HG02970 (cell line): ENCODE measurements around the gene NR5A2.

Experiments
- ATAC-seq: cut with Tn5 transposase; IDR thresholded peaks from one replicate; pipeline ENCODE4 v1.9.1; 2021; ENCODE audit warnings: mild to moderate bottlenecking, moderate library complexity, moderate number of reproducible peaks; ENCODE audit not compliant: unreplicated experiment, low FRiP score

Gene NR5A2

DNA sequence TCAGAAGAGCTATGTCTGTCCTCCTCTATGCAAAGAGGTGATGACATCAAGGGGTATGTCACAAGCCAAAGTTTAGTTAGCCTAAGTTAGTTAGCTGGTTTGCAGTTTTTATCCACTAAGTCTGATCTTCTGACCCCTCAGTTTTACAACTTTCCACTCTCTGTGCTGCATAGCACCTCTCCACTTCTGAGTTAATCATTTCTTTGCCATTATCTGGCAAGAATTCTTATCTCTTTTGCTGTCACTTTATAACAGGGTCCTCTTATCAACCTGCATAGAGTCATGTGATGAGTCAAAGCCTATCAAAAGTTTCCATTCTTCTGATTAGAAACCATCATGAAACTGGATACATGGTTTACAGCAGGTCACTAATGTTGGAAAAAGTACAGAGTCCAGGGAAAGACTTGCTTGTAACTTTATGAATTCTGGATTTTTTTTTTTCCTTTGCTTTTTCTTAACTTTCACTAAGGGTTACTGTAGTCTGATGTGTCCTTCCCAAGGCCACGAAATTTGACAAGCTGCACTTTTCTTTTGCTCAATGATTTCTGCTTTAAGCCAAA, at the start of gene NR5A2:
NR5A2 (plus strand) TSS at position 447 of the 560 bp plus-strand sequence. CDS start 138 bp downstream, outside the sequence.
- no peak for ATAC-seq

DNA sequence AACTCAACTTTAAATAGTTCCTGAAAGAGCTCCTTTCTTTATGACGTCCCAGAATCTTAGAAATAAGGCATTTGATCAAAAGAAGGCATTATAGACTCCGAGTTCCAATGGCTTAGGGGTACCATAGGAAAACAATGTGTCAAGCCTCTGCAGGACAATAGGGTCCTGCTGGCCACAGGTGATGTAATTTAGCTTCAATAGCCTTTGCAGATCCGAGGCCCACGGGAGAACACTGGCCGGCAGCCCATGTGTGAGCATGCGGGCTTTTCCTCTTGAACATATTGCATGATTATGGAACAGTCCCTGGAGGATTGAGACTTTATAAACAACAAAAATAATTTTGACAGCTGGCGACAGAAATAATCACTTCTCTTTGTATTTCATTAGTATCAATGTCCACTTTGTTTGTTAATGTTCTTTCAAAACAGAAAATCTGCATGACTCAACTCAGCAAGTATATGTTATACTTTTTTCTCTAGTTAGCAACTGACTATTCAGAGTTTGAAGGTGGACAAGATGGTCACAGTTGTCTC, 49.0 kb upstream of the NR5A2 start:
- no peak for ATAC-seq

DNA sequence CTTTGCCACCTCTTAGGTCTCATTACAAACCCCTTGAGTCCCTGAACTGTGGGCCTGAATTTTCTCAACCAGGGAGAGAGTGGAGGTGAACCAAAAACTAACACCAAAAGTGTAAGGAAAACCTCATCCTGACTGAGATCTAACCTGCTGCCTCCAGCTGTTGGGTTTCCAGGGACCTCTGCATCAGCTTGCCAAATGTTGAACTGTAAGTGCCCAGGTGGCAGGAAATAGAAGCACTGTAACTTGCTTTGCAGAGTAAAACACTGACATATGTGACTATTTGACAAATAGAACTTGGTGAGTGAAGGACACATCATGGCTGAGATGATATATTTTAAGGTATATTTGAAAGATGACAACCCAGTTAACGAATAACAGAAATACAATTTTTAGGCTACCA, 48.4 kb upstream of the NR5A2 start:
- ATAC-seq: no peak

DNA sequence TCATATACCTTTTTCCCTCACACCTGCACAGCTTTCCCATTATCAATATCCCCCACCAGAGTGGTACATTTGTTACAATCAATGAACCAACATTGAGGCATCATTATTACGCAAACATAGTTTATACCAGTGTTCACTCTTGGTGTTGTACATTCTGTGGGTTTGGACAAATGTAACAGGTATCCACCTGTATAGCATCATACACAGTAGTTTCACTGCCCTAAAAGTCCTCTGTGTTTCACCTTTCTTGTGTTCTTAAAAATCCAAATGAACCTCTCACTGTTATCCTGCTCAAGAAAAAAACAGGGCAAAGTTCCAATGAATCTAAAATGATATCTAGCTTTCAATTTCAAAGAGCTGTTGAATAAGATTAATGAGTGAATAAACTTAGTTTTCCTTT, 45.9 kb upstream of the NR5A2 start:
- ATAC-seq: no peak

DNA sequence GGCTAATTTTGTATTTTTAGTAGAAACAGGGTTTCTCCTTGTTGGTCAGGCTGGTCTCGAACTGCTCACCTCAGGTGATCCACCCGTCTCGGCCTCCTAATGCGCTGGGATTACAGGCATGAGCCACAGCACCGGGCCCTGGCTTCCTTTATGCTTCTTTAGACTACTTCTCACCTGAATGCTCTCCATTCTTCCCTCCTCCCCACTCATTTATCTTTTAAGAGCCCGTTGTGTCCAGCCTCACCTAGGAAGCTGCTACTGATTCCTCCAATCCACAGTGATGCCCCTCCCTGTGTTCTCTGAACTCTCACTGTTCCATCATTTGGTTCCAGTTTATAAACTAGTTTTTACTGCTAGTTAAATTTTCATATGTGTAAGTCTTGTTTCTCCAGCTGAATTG, 44.9 kb upstream of the NR5A2 start:
- no peak for ATAC-seq

DNA sequence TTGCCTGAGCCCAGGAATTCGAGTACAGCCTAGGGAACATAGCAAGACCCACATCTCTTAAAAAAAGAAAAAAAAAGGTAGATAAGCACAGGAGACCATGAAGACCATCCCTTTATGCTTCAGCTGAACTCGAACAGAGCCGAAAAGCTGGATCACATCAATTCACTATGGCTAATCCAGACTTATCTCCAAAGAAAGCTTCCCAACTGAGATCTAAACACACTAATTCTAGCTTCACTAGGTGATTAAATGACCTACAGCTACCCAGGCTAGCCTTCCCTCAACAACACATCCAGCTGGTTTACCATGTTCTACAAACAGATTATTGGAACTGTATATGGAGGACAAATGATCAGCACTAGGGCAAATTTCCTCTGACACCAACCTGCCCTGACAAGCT, 44.0 kb upstream of the NR5A2 start:
- ATAC-seq: no peak

DNA sequence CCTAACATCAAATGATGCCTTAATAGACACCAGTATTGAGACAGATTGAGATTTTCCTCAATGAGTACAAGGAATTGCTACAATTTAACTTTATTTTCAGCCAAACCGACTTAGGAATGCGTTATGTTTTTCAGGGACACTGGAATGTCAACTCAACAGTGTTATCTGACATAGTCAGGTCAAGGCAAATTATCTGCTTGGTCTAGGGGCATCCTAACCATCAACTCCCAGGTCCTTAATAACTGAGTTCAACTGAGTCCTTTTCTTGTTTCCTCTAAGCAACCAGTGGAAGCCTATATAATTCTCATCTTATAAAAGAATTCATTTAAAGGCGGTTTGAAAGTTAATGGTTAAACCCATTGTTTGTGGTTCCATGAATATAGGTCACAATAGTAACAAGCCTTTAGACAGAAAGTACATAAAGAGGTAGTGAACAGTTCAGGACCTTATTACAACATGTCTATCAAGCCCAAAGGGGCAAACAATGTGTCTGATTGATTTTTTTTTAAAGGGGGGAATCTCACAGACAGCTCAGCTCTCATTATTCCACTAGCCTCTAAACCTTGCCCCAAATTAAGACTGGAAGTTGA, 32.3 kb upstream of the NR5A2 start:
- ATAC-seq: no peak

DNA sequence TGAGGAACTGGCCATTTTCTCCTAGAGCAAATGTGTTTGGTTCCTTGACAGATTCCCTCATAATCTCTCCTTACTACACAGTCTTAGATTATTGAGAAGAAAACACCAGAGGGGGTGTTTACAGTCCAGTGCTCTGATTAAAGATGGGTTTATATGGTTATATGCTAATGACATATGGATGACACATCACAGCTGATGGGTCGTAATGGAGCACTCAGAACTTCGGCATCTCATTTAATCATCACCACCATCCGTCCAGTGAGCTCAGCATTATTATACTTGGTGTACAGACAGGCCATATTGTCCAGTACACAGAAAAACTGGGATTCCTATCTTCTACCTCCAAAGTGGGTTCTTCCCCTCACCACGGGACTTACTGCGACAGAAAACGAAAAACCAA, 22.3 kb upstream of the NR5A2 start:
- ATAC-seq: no peak

DNA sequence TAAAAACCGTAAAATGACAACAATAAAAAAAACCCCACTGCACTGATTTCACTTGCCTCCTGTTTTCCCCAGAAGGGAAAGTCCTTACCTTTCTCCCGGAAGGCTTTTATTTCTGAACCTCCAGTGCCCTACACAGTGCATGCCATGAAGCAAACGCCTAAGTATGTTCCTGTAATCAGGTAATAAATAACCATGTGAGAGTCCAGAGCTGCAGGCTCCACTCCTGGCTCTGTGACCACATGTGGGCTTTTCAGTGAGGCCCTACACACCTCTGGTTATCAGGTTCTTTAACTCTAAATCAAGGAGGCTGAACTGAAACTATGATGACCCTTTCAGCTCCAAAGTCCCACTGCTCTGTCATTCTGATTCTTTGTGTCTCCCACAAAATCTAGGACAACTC, 20.8 kb upstream of the NR5A2 start:
- ATAC-seq: no peak

DNA sequence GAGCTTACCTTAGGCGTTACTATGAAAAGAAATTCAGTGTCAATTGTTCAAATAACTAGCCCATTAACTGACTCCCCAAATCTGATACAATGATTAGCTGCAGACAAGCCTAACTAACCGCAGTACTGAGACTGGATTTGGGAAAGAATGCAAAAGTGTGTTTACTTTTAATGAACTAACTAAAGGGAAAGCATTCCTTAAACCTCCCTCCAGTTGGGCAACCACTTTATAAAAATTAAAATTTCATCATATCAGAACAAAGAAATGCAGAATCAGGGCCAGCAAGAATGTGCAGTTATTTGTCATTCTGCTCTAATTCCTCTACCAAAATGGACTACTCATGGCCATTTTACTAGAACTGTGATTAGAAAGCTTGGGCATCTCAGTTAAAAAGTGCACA, 11.7 kb upstream of the NR5A2 start:
- no peak for ATAC-seq

DNA sequence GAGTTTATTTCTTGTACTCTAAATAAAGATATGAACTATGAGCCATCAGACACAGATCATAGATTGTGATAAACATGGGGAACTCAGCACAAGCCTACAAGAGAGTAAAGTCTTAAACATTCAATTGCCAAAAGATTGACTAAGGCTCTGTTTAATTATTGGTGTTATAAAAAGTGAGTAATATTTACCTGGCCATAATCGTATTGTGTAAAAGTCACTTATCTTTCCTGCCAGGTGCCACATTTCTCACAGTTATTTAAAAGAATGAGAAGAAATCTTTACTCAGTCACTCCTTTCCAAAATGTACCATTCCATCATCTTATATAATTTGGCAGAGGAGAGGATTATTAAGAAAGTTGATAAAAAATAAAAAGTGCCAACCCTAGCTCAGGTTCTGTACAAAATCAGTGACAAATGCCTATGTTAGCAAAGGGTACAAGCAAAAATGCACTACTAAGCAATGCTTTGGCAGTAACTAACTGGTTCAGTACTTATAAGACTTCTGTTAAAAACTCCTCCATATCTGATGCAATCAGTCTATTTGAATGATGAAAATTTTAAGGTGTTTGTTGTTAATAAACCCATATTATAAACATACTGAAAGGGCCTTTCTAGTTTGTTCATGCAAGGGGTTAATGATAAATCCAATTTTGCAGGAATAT, 5.8 kb upstream of the NR5A2 start:
- no peak for ATAC-seq

DNA sequence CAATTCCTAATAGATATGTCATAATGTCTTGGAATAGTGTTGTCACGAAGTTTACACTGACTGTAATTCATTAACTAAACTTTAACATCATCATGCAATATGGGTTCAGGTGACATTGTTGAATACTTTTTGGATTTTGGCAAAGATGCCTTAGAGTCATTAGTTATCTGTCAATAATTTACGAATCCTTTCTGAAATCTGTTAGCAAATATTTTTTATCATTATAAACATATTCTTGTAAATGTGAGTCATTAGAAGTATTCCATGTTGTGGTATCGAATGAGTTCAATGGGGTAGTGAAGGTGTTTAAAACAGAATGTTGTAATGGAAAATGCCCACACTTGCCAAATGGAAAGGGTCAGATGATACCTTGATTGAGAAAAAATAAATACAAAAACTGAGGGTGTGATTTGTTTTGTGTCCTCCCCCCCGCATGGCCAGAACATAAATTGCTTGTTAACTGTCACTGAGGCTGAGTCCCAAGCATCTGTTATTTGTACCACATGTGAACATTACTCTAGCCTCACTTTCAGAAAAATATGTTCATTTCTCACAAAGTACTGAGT, 5.2 kb upstream of the NR5A2 start:
- no peak for ATAC-seq

DNA sequence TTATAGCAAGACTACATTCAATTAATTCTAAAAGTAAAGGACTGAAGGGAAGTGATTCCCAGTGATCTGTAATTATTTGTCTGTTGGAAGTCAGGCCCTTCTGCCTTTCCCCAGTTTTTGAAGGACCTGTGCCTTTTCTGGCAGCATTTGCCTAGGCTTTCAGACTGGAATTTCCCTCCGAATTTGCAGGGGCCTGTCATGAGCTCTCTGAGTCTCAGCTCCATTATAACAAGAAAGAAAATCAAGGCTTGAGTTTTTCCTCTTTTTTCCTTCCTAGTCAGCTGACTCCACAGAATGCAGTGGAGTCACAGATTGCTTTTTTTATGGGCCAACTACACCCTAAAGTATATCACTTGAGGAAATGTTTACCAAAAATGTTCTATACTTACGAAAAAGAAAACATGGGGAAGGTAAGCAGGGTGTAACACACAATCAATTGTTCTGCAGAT, 1.1 kb downstream of the NR5A2 start:
- ATAC-seq: no peak

DNA sequence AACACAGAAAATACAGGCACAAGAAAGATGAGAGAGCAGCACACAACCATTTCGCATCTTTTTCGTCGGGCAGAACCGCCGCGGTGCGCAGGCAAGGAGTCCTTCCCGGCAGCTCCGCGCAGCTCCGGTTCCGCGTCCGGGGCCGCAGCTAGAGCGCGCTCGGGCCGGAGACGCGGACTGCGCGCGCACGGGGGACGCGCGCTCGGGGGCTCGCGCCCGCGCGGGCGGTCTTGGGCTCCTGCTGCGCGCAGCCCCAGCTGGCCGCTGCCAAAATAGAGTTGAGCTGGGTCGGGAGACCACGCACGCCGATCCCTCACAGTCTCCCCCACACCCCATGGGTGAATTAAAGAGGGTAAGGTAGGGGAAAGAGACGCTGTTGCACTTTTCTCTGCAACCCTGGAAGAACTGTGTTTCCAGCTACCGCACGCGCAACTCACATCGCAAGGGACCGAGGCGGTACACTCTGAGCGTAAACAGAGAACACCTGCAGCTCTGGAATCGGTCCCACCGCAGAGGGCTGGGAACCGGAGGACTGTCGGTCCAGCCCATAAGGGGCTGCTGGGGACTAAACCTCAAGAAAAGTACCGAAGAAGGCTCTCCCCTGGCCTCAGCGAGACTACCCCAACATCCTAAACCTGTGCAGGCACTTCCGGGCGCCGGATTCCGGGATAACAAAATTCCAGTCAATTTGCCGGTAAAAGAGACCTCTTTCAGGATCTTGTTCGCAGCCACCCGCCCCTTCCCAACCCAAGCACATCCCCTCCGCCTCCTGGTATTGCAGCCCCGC, 1.7 kb downstream of the NR5A2 start:
- no peak for ATAC-seq

DNA sequence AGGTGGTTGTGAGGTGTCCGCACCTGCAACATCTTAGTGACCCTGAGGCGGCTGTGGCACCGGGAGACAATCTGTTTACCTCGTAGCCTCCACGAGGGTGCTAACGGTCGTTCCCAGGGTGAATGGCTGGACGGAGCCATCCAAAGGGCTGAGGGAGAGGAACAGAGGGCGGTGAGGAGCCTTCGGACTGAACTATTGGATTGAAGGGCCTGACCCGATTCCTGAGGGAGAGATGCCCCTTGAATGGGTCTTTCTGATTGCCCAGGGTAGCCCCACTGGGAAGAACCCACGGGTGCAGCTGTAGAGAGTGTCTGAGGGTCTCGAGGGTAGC, 2.3 kb downstream of the NR5A2 start:
- no peak for ATAC-seq

DNA sequence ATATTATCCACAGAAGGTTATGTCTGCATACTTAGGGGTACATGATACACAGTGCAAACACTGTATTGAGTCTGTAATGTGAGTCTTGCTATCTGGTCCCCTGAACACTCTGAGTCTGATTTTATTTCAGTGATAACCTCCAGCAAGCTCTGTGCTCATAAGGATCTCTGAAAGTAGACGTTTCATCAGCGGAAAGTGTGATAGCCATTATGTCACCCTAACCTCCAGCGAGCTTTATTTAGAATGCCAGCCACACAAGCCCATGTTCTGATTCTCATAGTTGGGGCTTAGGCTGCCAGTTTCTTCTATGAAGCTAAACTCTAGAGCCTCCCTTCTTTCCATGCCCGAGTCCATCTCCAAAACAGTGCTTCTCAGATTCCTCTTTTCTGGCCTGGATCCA, 3.3 kb downstream of the NR5A2 start:
- no peak for ATAC-seq

DNA sequence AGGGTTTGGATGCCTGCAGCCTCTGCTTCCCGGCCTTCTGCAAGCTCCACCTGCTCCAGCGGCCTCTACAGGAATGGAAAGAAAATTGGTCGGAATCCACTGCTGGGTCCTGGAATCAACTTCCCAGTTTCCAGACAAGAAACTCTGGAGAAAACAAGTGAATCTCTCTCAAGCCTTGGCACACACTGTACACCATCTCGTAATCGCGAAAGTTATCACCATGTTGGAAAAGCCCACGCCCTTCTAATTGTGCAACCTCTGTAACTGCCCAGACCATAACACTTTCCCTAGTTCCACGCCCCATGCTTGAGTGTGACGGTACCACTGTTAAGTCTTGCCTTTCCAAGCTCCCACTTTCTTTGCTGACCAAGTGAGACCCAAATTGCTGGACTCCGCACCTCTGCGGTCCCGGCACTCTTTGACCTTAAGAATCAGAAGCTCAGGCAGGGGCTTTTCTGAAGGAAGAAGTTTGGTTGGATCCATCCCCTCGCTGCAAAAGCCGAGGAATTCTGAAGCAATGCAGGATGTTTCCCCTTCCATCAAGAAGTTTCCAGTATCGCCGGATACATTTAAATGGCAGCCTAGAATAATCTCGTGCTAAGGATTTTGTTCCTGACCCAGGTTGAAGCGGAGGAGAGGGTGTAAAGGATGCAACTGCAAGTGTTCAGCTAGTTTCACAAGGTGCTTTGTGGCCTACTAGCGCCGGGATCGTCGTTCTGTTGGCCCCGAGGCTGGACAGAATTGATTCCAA, 6.2 kb downstream of the NR5A2 start:
- ATAC-seq: no peak

DNA sequence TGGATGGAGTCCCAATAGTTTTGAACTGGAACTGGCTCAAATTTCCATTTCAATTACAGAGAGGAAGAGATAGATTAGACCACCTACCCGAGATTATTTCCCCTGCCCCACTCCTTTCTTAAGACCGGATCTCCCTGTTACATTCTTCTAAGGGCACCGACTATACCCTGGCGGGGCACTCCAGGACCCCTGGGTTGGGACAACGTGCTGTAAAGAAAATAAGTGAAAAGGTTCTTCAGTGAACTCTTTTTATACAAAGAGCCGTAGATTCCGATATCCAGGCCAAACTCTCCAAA, 6.7 kb downstream of the NR5A2 start:
- ATAC-seq: no peak

DNA sequence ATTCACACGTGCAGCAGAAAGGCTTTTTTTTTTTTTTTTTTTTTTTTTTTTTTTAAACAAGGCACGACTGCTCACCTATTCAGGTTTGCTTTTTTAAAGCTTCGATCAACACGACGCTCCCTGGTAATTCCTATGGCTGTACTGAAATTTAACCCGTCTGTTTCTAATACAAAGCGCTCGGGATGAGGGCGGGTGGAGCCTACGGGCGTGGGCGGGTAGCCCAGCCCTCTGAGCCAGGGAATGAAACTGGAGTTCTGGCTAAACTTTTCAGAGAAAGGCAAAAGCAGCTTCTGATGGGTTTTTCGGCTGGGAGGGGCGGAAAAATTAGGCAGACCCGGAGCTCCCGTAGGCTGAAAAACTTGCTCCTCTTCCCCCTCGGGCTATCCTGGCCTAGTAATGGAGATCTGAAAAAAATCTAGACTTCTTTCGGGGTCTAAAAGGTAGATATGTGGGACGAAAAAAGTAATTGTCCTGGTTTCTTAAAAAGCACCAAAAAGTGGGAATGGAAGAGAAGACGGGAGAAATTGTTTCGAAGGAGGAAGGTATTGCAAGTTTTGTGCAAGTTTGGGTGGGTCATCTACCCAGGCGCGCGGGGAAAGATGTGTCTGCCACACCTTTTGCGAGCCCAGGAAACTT, 7.4 kb downstream of the NR5A2 start:
- no peak for ATAC-seq

DNA sequence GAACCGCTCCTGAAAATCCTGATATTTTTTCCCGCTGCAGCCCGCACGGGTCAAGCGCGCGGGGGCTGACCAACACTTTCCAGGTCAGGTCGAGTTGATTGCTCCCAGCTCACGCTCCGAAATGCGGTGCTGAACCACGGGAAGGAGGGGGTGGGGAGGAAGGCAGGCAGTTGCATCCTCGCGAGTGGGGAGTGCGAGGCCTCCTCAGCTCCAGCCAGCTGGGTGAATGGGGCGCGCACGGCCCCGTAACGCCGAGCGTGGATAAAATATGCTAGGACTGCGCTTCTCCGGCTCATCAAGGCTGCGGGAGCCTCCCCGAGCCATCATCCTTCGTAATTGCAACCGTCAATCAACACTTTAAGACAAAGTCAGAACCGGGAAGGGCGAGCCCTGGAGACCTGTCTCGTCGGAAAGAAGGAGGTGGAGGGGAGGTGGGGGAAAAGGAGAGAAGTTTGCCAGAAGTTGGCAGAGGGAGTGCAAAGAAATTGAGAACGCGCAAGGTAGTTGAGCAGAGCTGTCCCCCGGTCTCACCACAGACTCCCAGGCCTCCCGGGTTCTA, 8.0 kb downstream of the NR5A2 start:
- no peak for ATAC-seq
